H1 (cell line): Measurements from ENCODE around the gene DYDC1. TPM values are rescaled to one million over a fixed set of nuclear protein-coding genes. Genes with fewer than 3 reads are reported as not detected.

Experiments used
- CTCF ChIA-PET: fragments of 300-600 bp; sonication (Branson Sonifier 250); formaldehyde crosslinking; loops from one replicate; lab custom pipeline; 2021; ENCODE audit not compliant: partially characterized antibody; lab: Charles Lee
- POLR2A ChIA-PET: fragments of 300-600 bp; sonication (Branson Sonifier 250); formaldehyde crosslinking; loops from one replicate; lab custom pipeline; 2021; ENCODE audit warnings: inconsistent platforms; ENCODE audit not compliant: partially characterized antibody; lab: Charles Lee
- DNase-seq, 2 experiments: peaks; one replicate each; pipeline versions ENCODE4 v3.0.0 to v3.0.0-alpha.2; 2010 to 2022; ENCODE audit warnings: low spot score in 2 of 2, low read depth in 1 of 2, mixed read lengths in 1 of 2
- FAIRE-seq: peaks from 2 replicates; lab custom pipeline; 2011; peaks lifted over from hg19 to GRCh38; lab: Jason Lieb, UNC
- H2AFZ ChIP-seq: 2 replicates; pipeline ENCODE4 v1.8.1; 2012; ENCODE audit warnings: low read length, inconsistent platforms
- H2AK5ac ChIP-seq: 2 replicates; pipeline ENCODE4 v1.6.1; 2013; ENCODE audit warnings: low read depth, low read length
- H2BK120ac ChIP-seq: replicated peaks from 2 replicates; pipeline ENCODE3; 2013; ENCODE audit warnings: low read depth, low read length, inconsistent platforms
- H2BK12ac ChIP-seq: 2 replicates; pipeline ENCODE4 v1.6.1; 2013; ENCODE audit warnings: low read depth, low read length
- H2BK15ac ChIP-seq: 2 replicates; pipeline ENCODE4 v1.6.1; 2013; ENCODE audit warnings: low read length
- H2BK20ac ChIP-seq: 2 replicates; pipeline ENCODE4 v1.6.1; 2013; ENCODE audit warnings: low read length
- H2BK5ac ChIP-seq: 2 replicates; pipeline ENCODE4 v1.6.1; 2013; ENCODE audit warnings: low read depth, low read length
- H3K14ac ChIP-seq: 2 replicates; pipeline ENCODE4 v1.6.1; 2013; ENCODE audit warnings: inconsistent platforms; ENCODE audit not compliant: insufficient read length
- H3K18ac ChIP-seq: 2 replicates; pipeline ENCODE4 v1.6.1; 2013; ENCODE audit warnings: low read length; ENCODE audit errors: extremely low read depth
- H3K23ac ChIP-seq: 2 replicates; pipeline ENCODE4 v1.6.1; 2013; ENCODE audit warnings: inconsistent platforms; ENCODE audit not compliant: insufficient read length
- H3K23me2 ChIP-seq: 2 replicates; pipeline ENCODE4 v1.6.1; 2013; ENCODE audit warnings: low read depth, low read length
- H3K27ac ChIP-seq: 2 replicates; pipeline ENCODE4 v1.6.1; 2011; ENCODE audit warnings: low read depth, low read length, inconsistent platforms
- H3K27me3 ChIP-seq, 4 experiments: replicated peaks in 1 of 4; 1 replicate in 1 of 4; 2 replicates in 3 of 4; pipeline versions ENCODE4 v1.6.1 to v1.8.1; 2011 to 2013; ENCODE audit warnings: low read length in 3 of 4, mild to moderate bottlenecking in 3 of 4, inconsistent platforms in 2 of 4, mixed read lengths in 2 of 4, moderate library complexity in 1 of 4; ENCODE audit not compliant: control insufficient read depth in 3 of 4, insufficient read depth in 3 of 4; ENCODE audit errors: extremely low read depth in 1 of 4
- H3K36me3 ChIP-seq, 4 experiments: 2 replicates each; pipeline versions ENCODE4 v1.6.1 to v1.8.1; 2011 to 2013; ENCODE audit warnings: mild to moderate bottlenecking in 4 of 4, low read length in 3 of 4, moderate library complexity in 2 of 4, control low read depth in 1 of 4, inconsistent platforms in 1 of 4; ENCODE audit not compliant: insufficient read depth in 4 of 4, control insufficient read depth in 2 of 4
- H3K4ac ChIP-seq: replicated peaks from 2 replicates; pipeline ENCODE3; 2013; ENCODE audit warnings: low read length, low read depth, mixed read lengths, inconsistent platforms; ENCODE audit not compliant: insufficient read length
- H3K4me1 ChIP-seq, 4 experiments: replicated peaks in 1 of 4; 1 replicate in 1 of 4; 2 replicates in 3 of 4; pipeline versions ENCODE4 v1.6.1 to v1.8.1; 2011 to 2013; ENCODE audit warnings: low read length in 3 of 4, inconsistent platforms in 2 of 4, mixed read lengths in 1 of 4; ENCODE audit not compliant: insufficient read depth in 4 of 4, control insufficient read depth in 3 of 4
- H3K4me2 ChIP-seq, 2 experiments: 2 replicates each; pipeline versions ENCODE4 v1.6.1 to v1.8.1; 2011 to 2013; ENCODE audit warnings: low read depth in 2 of 2, low read length in 2 of 2, control low read depth in 1 of 2, inconsistent platforms in 1 of 2, mild to moderate bottlenecking in 1 of 2; ENCODE audit not compliant: insufficient read depth in 1 of 2
- H3K4me3 ChIP-seq, 4 experiments: fragments of 200-600, 300-600 bp in 1 of 4; sonication (generic), shearing (Covaris generic), sonication (Bioruptor Twin) in 1 of 4; 2 replicates each; pipeline versions ENCODE4 v1.5.1 to v1.8.1; 2011 to 2016; ENCODE audit warnings: low read length in 4 of 4, low read depth in 3 of 4, control low read depth in 2 of 4, inconsistent platforms in 2 of 4, mild to moderate bottlenecking in 2 of 4, mixed read lengths in 1 of 4, moderate library complexity in 1 of 4; ENCODE audit not compliant: insufficient read depth in 2 of 4; ENCODE audit errors: extremely low read depth in 1 of 4
- H3K56ac ChIP-seq: replicated peaks from 2 replicates; pipeline ENCODE3; 2013; ENCODE audit warnings: low read depth, mild to moderate bottlenecking, mixed read lengths, low read length, inconsistent platforms; ENCODE audit not compliant: insufficient read length
- H3K79me1 ChIP-seq: 2 replicates; pipeline ENCODE4 v1.6.1; 2013; ENCODE audit warnings: low read depth, low read length, control low read depth
- H3K79me2 ChIP-seq, 2 experiments: 2 replicates each; pipeline versions ENCODE4 v1.6.1 to v1.8.1; 2012 to 2013; ENCODE audit warnings: low read length in 2 of 2, mild to moderate bottlenecking in 2 of 2, inconsistent platforms in 1 of 2; ENCODE audit not compliant: insufficient read depth in 2 of 2, control insufficient read depth in 1 of 2
- H3K9ac ChIP-seq, 4 experiments: replicated peaks in 1 of 4; 1 replicate in 1 of 4; 2 replicates in 3 of 4; pipeline versions ENCODE4 v1.6.1 to v1.8.1; 2011 to 2013; ENCODE audit warnings: low read depth in 3 of 4, low read length in 3 of 4, control low read depth in 2 of 4, mild to moderate bottlenecking in 2 of 4, moderate library complexity in 2 of 4, inconsistent platforms in 1 of 4; ENCODE audit errors: extremely low read depth in 1 of 4
- H3K9me3 ChIP-seq, 2 experiments: 2 replicates each; pipeline versions ENCODE4 v1.6.1 to v1.8.1; 2012 to 2013; ENCODE audit warnings: mild to moderate bottlenecking in 2 of 2, moderate library complexity in 2 of 2, control low read depth in 1 of 2, inconsistent platforms in 1 of 2, low read depth in 1 of 2, low read length in 1 of 2, mixed read lengths in 1 of 2; ENCODE audit not compliant: insufficient read depth in 2 of 2
- H4K20me1 ChIP-seq, 2 experiments: replicated peaks in 1 of 2; 2 replicates each; pipeline versions ENCODE3 to v1.8.1; 2011 to 2013; ENCODE audit warnings: inconsistent platforms in 2 of 2, low read length in 2 of 2, mild to moderate bottlenecking in 1 of 2; ENCODE audit not compliant: insufficient read depth in 2 of 2, control insufficient read depth in 1 of 2
- H4K5ac ChIP-seq: 2 replicates; pipeline ENCODE4 v1.6.1; 2013; ENCODE audit warnings: low read length, low read depth, mixed read lengths, inconsistent platforms; ENCODE audit not compliant: insufficient read length
- H4K8ac ChIP-seq: 2 replicates; pipeline ENCODE4 v1.8.0; 2013; ENCODE audit warnings: mild to moderate bottlenecking, moderate library complexity, low read length, inconsistent platforms; ENCODE audit not compliant: insufficient read depth; ENCODE audit errors: extremely low read depth
- H4K91ac ChIP-seq: replicated peaks from 2 replicates; pipeline ENCODE3; 2013; ENCODE audit warnings: low read length, mixed read lengths, inconsistent platforms; ENCODE audit not compliant: insufficient read length
- ASH2L ChIP-seq: fragments of 200-600, 300-600 bp; sonication (generic); IDR thresholded peaks from one replicate; pipeline ENCODE4 v1.7.1; 2017; ENCODE audit warnings: low read length
- EGR1 ChIP-seq: IDR thresholded peaks from 2 replicates; pipeline ENCODE4 v1.6.1; 2011; ENCODE audit warnings: low read depth, low read length, borderline replicate concordance
- EZH2 ChIP-seq: fragments of 200-600 bp; sonication (generic); IDR thresholded peaks from 2 replicates; pipeline ENCODE4 v1.7.1; 2012; ENCODE audit warnings: low read depth, mild to moderate bottlenecking, moderate library complexity, low read length, inconsistent platforms; ENCODE audit not compliant: severe bottlenecking
- HDAC2 ChIP-seq, 2 experiments: fragments of 300-600 bp in 1 of 2; sonication (generic) in 1 of 2; IDR thresholded peaks; 2 replicates each; pipeline ENCODE4 v1.6.1; 2011 to 2012; ENCODE audit warnings: low read depth in 2 of 2, low read length in 2 of 2, mild to moderate bottlenecking in 2 of 2, moderate library complexity in 2 of 2, borderline replicate concordance in 1 of 2, inconsistent platforms in 1 of 2
- HDAC6 ChIP-seq: IDR thresholded peaks from one replicate; pipeline ENCODE4 v1.7.1; 2012; ENCODE audit warnings: low read depth, mild to moderate bottlenecking, inconsistent platforms, low read length, moderate library complexity
- JUND ChIP-seq: IDR thresholded peaks from 2 replicates; pipeline ENCODE4 v1.6.1; 2011; ENCODE audit warnings: mild to moderate bottlenecking, improper control_type of control experiment, low read length
- KDM5A ChIP-seq: fragments of 200-600 bp; IDR thresholded peaks from 2 replicates; pipeline ENCODE4 v1.7.1; 2012; ENCODE audit warnings: mild to moderate bottlenecking, low read length, inconsistent platforms, mixed read lengths
- MAFK ChIP-seq: IDR thresholded peaks from 2 replicates; pipeline ENCODE4 v1.6.1; 2012; ENCODE audit warnings: low read depth, mild to moderate bottlenecking, improper control_type of control experiment, low read length
- NRF1 ChIP-seq: IDR thresholded peaks from 2 replicates; pipeline ENCODE4 v1.6.1; 2011; ENCODE audit warnings: mild to moderate bottlenecking, low read depth, low read length, improper control_type of control experiment
- SAP30 ChIP-seq: fragments of 300-600 bp; sonication (generic); IDR thresholded peaks from 2 replicates; pipeline ENCODE4 v1.7.1; 2012; ENCODE audit warnings: low read length, moderate library complexity, mild to moderate bottlenecking, inconsistent platforms; ENCODE audit not compliant: insufficient read depth, insufficient replicate concordance
- SRF ChIP-seq: IDR thresholded peaks from 2 replicates; pipeline ENCODE4 v1.6.1; 2011; ENCODE audit warnings: mild to moderate bottlenecking, low read depth, low read length, moderate library complexity
- SUZ12 ChIP-seq: fragments of 200-600 bp; sonication (generic); IDR thresholded peaks from 2 replicates; pipeline ENCODE4 v1.6.1; 2012; ENCODE audit warnings: mild to moderate bottlenecking, inconsistent platforms, low read length, moderate library complexity, mixed read lengths
- TAF1 ChIP-seq: IDR thresholded peaks from 2 replicates; pipeline ENCODE4 v1.6.1; 2011; ENCODE audit warnings: mild to moderate bottlenecking, low read depth, low read length
- TBP ChIP-seq: IDR thresholded peaks from 2 replicates; pipeline ENCODE4 v1.6.1; 2011; ENCODE audit warnings: low read depth, low read length, improper control_type of control experiment
- TEAD4 ChIP-seq: IDR thresholded peaks from 2 replicates; pipeline ENCODE4 v1.6.1; 2012; ENCODE audit warnings: low read depth, low read length, inconsistent platforms, mixed read lengths
- WGBS, 2 experiments: shearing (Covaris generic) in 1 of 2; methylation state at CpG; one replicate each; pipeline versions ENCODE4 v1.1.6 to v1.1.7; 2013 to 2015; ENCODE audit warnings: low lambda C conversion rate in 2 of 2, mixed read lengths in 2 of 2, inconsistent platforms in 1 of 2, low coverage in 1 of 2, missing lambda C conversion rate in 1 of 2; ENCODE audit not compliant: insufficient replicate concordance in 2 of 2, insufficient coverage in 1 of 2, insufficient read length in 1 of 2; ENCODE audit errors: extremely low coverage in 1 of 2, missing lambda C conversion rate in 1 of 2; 5-methylcytosine and 5-hydroxymethylcytosine counted together
- polyA plus RNA-seq, 7 experiments: library from polyadenylated mRNA; depleted of rRNA in 3 of 7; stranded (reverse) in 5 of 7; unstranded in 2 of 7; fragments of >200 nt in 5 of 7; fragments of 200-250 nt in 2 of 7; gene quantifications; 1 replicate in 5 of 7; 2 replicates in 1 of 7; 4 replicates in 1 of 7; pipeline versions ENCODE4 v1.2.1 to v1.2.3, GENCODE V29; 2011 to 2013; ENCODE audit warnings: missing spikeins in 2 of 7, mixed read lengths in 2 of 7
- total RNA-seq: library from RNA; stranded (reverse); fragmentation: NEBNext Ultra II Directional; extraction: Animal tissue kit (Norgen Biotek cat#: 25700); gene quantifications from 2 replicates; pipeline ENCODE4 v1.2.1, GENCODE V29; 2021

Gene DYDC1
- total and polyA plus RNA-seq, 2 of the 8 experiments (the other 6 are each of a cell fraction or from before 2014, with no cell fraction given) = not detected

- ChIA-PET CTCF (interaction anchor here (0.5 to 2.1 kb wide), 3 partner anchors 68 to 800 kb away, joined by 3 to 5 read pairs (median 3); partner anchors contain the start of gene MAT1A), POLR2A (interaction anchor here (0.8 to 1.3 kb wide), 4 partner anchors 8 to 50 kb away, joined by 3 to 4 read pairs (median 3); partner anchors contain the start of gene PRXL2A)
- Histone ChIP-seq H4K5ac (no peak overlapping the region), H4K8ac (no peak overlapping the region), H2BK120ac (no peak overlapping the region), H3K79me1 (no peaks in the 10 kb centered on the region), H3K14ac (no peak overlapping the region), H2AFZ (no peak overlapping the region), H3K9me3 (no peaks in the 10 kb centered on the region; a peak in 1 of 4 replicates), H2BK5ac (no peak overlapping the region), H3K4me1 (peaks cover 0 to 11% (median 3%) of the 10 kb centered on the region in 4 experiments; a peak in 6 of 7 replicates), H3K9ac (no peak overlapping the region), H2BK12ac (0 out of 2 replicates have a peak overlapping the region, but pooled peaks have one; percentile 50), H3K79me2 (no peaks in the 10 kb centered on the region), H3K18ac (no peak overlapping the region), H3K27me3 (peaks cover 0 to 4% (median 0%) of the 10 kb centered on the region in 4 experiments; a peak in 2 of 7 replicates), H3K36me3 (no peaks in the 10 kb centered on the region), H2AK5ac (no peak overlapping the region), H2BK15ac (no peak overlapping the region), H3K27ac (no peak overlapping the region), H2BK20ac (no peak overlapping the region), H4K91ac (no peak overlapping the region), H4K20me1 (no peaks in the 10 kb centered on the region), H3K4me2 (peak overlapping the region; percentile 76 to 87; a peak in 3 of 4 replicates), H3K56ac (no peak overlapping the region), H3K23me2 (peaks cover 9% of the 10 kb centered on the region; the same call in 1 of the 2 replicates), H3K4me3 (peak overlapping the region in 1 of 4 experiments; percentile 61; a peak in 2 of 8 replicates), H3K4ac (no peak overlapping the region), H3K23ac (no peak overlapping the region)
- 99% methylated on average over 5 of the region's 5 CpGs; no CpG with 5 or more reads in 1 of the 2 experiments for WGBS, 2 experiments
- no peak for DNase-seq
- FAIRE-seq = no peak
- TF ChIP-seq TEAD4 (no peak), TAF1 (no peak), SUZ12 (no peak), SAP30 (no peak), JUND (no peak), SRF (no peak), EZH2 (no peak), MAFK (no peak), EGR1 (no peak), KDM5A (no peak), ASH2L (no peak), HDAC2 (IDR thresholded peaks at IDR 0.05; ENCODE audit: borderline replicate concordance in 1 of 2, low read depth in 2 of 2, low read length in 2 of 2) (no peak), NRF1 (no peak), TBP (no peak), HDAC6 (no peak)
These were observed 1.2 kb upstream of the DYDC1 start for GRCh38 chr10:80357851-80358125.
